ENCODE results near the gene CPN1. TPM values are rescaled to one million over a fixed set of nuclear protein-coding genes. Genes with fewer than 3 reads are reported as not detected.

The CPN1 gene
- polyA plus RNA-seq, 10 donors: 0.08 to 0.21 (median 0.19) TPM; not detected in 7

DNA sequence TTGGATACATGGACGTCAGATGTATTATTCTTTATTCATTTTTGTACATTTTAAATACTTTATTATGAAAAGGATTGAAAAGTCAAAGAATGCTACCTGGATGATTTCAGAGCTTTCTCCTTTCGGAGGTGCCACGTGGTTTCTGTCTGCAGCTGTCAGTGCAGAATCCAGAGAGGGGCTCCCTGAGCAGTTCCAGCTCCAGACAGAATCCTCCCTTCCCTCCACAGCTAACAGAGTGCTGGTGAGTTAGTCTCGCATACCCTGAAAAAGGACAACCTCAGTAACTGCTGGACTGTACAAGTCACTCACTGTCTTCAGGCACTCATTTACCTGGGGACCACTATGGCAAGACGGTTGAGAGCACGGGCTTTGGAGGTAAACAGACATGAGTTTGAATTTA, 82.8 kb downstream of the CPN1 start:
- DNase-seq: no peak

DNA sequence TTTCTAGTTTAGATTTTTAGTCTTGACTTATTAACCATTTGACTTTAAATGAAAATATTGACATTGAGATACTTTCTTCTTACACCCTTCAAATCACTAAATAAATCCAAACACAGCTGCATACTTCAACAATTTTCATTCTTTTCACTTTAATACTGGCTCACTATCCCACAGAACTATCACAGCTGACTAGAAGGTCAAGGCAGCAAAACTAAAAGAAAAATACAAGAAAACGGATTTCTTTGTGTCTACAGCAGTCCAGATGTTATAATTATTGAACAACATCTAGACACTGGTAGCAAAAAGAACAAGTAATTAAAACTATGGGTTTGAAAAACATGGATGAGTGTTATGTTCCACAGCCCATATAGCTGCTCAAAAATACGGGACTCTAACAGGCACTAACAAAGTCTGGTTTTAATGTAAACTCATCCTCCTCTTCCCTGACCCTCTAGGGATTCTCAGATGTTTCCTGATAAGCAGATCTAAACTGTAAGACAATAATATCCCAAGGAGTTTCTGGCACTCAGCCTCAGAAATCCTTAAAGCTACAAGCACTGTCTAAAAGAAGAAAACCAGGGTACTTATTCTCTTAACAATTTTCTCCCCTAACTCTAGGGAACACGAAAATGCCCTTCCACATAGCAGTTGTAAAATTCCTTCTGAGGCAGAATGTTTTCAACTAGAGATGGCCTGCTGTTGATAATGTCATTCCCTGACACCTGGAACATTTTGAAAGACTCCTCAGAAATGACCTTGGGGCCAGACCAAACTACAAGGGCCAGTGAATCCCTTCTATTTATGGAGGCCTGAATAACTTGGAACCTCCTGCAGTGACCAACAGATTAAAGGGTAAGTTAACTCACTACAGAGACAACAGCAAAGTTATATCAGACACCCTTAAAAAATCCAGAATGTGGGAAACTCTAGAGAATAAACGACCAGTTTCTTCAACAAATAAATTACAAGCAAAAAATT, 84.7 kb downstream of the CPN1 start:
- DNase-seq: peak; percentile 52 to 77 (median 63)

DNA sequence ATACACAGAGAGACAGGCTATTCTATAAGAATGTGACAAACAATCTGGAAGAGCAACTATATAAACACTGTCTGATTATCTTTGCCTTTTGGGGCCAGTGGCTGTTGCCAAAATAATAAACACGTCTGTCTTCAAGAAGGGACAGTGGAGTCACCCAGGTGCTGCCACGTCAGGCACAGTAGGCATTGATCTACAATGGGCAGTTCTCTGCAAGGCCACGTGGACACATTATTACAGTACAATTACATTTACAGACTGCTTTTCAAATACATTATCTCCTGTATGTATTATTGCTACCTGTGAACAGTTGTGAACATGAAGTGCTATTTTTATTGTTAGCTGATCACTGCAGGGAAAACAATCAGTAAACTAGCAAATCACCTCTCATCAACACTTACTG, 86.0 kb downstream of the CPN1 start:
- no peak for DNase-seq

DNA sequence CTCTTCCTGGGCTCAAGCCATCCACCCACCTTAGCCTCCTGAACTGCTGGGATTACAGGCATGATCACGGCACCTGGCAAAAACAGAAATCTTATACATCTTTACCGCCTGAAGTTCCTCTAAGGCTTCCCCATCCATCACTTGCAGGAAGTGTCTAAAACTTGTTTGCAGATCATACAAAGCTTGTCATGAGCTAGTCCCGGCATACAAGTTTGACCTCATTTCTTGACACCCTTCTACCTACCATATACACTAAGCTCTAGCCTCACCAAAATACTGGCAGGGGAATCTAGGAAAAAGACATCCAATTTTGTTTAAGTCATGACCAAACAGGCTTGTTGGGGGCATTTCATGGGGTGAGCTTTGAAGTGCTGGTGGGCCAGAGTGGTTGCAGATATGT, 86.4 kb downstream of the CPN1 start:
- DNase-seq: no peak

DNA sequence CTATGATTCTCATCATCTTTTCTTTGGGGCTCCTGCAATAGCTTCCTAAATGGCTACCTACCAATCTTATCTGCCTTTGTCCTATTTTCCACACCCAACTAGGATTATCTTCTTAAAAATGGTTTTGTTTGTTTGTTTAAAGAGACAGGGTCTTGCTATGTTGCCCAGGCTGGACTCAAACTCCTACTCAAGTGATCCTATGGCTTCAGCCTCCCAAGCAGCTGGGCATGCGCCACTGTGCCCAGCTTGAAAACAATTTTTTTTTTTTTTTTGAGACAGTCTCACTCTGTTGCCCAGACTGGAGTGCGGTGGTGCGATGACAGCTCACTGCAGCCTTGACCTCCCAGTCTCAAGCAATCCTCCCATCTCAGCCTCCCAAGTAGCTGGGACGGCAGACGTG, 86.9 kb downstream of the CPN1 start:
- no peak for DNase-seq

DNA sequence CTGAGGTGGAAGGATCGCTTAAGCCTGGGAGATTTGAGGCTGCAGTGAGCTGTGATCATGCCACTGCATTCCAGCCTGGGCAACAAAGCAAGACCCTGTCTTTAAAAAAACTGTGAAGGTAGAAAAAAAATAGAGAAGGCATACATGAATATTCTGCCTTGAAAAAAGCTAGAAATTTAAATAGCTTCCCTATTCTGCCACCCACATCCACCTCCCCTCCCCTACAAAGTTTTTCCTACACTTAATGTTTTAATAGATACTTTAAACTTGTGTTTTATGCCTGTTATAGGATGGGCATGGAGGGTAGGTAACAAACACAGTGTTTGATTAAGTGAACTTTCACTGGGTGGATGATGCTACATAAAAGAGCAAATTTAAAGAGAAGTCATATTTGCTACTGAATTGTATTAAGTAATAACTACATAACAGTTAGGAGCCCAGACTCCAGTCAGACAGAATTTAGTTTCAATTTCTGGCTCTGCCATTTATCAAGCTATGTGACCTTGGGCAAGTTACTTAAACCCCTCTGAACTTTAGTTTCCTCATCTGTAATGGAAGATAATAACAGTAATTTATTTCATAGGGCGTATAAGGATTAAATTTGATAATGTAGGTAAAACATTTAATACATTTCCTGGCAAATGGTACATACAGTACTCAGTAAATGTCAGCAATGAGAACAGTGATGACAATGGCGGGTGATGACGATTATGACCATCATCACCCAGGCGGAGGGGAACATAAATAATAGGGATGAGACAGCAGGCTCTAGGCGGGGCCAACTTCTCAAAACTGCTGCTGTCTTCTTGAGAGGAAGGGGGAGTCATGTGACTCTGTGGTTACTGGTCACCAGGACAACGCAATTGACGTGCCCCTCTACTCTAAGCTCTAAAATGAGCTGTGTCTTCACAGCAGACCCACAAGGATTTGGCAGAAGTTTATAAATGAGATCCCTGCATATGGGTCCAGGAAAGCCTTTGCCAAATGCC, 87.7 kb downstream of the CPN1 start:
- peak; percentile 67 to 87 (median 82) for DNase-seq

Other genes starting within 250 kb of the CPN1 start
- gene DNMBP, start 71.9 kb downstream of the CPN1 start, polyA plus RNA-seq (ENCODE audit: insufficient read length in 10 of 10): 10 to 100 TPM; 12.9 to 20.8 (median 16.7) TPM
- gene ERLIN1, start 104.2 kb upstream of the CPN1 start, polyA plus RNA-seq (ENCODE audit: insufficient read length in 10 of 10): 10 to 100 TPM; 34.1 to 49.9 (median 37.7) TPM
- 10 to 100 TPM; 11.1 to 18.5 (median 15.1) TPM for gene CHUK, start 147.7 kb upstream of the CPN1 start, polyA plus RNA-seq (ENCODE audit: insufficient read length in 10 of 10)
- 10 to 100 TPM; 17.3 to 26.2 (median 21.4) TPM for gene CWF19L1, start 185.8 kb upstream of the CPN1 start, polyA plus RNA-seq (ENCODE audit: insufficient read length in 10 of 10)
- gene BLOC1S2, start 204.8 kb upstream of the CPN1 start, polyA plus RNA-seq (ENCODE audit: insufficient read length in 10 of 10): 10 to 100 TPM; 25.8 to 29.5 (median 27.4) TPM
- gene PKD2L1, start 248.4 kb upstream of the CPN1 start, polyA plus RNA-seq (ENCODE audit: insufficient read length in 10 of 10): under 1 TPM in 2 of 10 donors, not detected in 8; 0.08 to 0.11 TPM

Measured in muscle of back (tissue), 11 donors.